ENCODE results near the gene CUBN. TPM values are rescaled to one million over a fixed set of nuclear protein-coding genes. Genes with fewer than 3 reads are reported as not detected.
A peak's percentile ranks its signal among the peaks of the same experiment; 100 is the strongest.

Gene CUBN
- total RNA-seq, 4 donors from 2014 or later = 0.27 to 3.6 (median 0.96) TPM

DNA sequence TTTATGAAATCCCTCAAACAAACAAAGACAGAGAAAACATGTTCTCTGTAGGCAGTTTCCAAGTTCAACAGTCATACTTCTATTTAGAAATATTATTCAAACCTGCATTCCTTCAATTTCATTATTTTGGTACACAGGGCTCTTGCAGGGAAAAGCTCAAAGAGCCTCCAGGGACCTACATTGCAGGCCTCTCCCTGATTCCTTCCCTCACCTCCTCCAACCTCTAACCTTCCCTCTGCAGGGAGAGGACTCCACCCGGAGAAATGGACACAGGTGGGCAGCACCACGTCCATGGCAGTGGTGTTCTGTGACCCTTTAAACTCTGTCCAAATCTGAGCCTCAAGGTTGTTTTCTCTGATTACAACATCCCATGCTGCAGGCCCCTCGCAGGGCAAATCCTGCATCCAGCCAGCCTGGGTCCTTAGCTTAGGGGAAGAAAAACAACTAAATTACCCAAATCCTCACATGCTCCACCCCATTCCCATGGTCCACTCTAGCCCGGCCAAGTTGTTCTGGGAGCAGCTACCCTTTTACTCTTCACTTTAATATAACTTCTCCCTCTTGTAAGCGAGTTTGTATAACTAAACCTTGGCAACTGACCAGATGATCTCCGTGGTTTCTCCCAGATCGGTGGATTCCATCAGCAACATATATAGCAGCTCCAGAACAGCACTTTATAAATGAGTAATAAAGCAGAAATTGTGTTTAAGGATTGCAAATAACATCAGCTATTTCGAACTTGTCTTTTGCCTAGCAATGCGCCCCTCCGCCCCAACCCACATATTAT is 129.8 kb downstream of the CUBN start:
- ATAC-seq (peak; percentile 35 to 36), DNase-seq (peak in 1 of 2 donors; percentile 20)
- Histone ChIP-seq H3K36me3 (no peaks in the 10 kb centered on the region), H3K4me1 (peaks cover 0 to 3% of the 10 kb centered on the region in 2 donors), H3K4me3 (no peak overlapping the region), H3K27me3 (no peaks in the 10 kb centered on the region), H3K27ac (peak overlapping the region; percentile 24 to 65 (median 48)), H3K9me3 (no peaks in the 10 kb centered on the region)
- TF ChIP-seq CTCF (IDR thresholded peaks at IDR 0.05 in 4 of 5, conservative IDR thresholded peaks at IDR 0.05 in 1 of 5) (no peak), POLR2A (IDR thresholded peaks at IDR 0.05) (no peak)
- in situ Hi-C loops (cut with MboI; ENCODE audit: low sequenced_read_pairs in 4 of 4) (no loop called here), intact Hi-C loops (cut with DNase I; ENCODE audit: low total_unique reads) (loop anchor here (5.0 kb wide), 3 partner anchors 37 to 227 kb away; partner anchors contain the start of gene VIM)

- ATAC-seq (no peak), DNase-seq (no peak)
- in situ Hi-C loops (cut with MboI; ENCODE audit: low sequenced_read_pairs in 4 of 4) (no loop called here), intact Hi-C loops (cut with DNase I; ENCODE audit: low total_unique reads) (no loop called here)
- Histone ChIP-seq H3K27me3 (peaks cover 0 to 3% (median 0%) of the 10 kb centered on the region in 3 donors), H3K4me3 (no peak overlapping the region), H3K9me3 (no peaks in the 10 kb centered on the region), H3K36me3 (no peaks in the 10 kb centered on the region), H3K27ac (peak overlapping the region in 3 of 4 donors; percentile 35 to 57 (median 51)), H3K4me1 (no peaks in the 10 kb centered on the region)
- TF ChIP-seq POLR2A (IDR thresholded peaks at IDR 0.05) = no peak
- no peak for TF ChIP-seq CTCF (IDR thresholded peaks at IDR 0.05 in 4 of 5, conservative IDR thresholded peaks at IDR 0.05 in 1 of 5)
Measured at GRCh38 chr10:16996530-16996964, 133.1 kb downstream of the CUBN start.

GRCh38 chr10:16995867-16996529 is 133.6 kb downstream of the CUBN start:
- intact Hi-C loops (cut with DNase I; ENCODE audit: low total_unique reads) = no loop called here
- Histone ChIP-seq H3K27me3 (peaks cover 0 to 3% (median 0%) of the 10 kb centered on the region in 3 donors), H3K4me1 (no peaks in the 10 kb centered on the region), H3K27ac (peak overlapping the region in 1 of 4 donors; percentile 51), H3K4me3 (no peak overlapping the region), H3K36me3 (no peaks in the 10 kb centered on the region), H3K9me3 (no peaks in the 10 kb centered on the region)
- ATAC-seq (no peak), DNase-seq (no peak)
- TF ChIP-seq POLR2A (IDR thresholded peaks at IDR 0.05) = no peak
- in situ Hi-C loops (cut with MboI; ENCODE audit: low sequenced_read_pairs in 4 of 4) = no loop called here

DNA sequence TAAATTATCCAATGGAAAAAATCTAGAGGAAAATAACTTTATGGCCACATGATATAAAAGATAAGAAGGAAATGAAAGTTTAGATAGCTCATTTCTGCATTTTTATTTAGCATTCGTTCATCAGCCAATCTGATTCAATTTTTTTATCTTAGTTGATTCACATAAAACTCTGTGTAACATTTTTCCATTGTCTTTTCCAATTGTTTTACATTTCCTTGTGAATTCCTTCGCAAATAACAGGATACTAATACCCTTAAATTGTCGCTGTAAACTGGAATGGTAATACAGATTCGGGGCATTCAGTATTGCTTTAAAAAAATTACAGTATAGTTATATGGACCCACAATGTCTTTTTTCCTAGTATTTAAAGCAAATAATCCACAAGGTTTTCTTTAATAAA is 136.4 kb downstream of the CUBN start:
- DNase-seq (no peak), ATAC-seq (no peak)
- no peak overlapping the region for H3K4me3 ChIP-seq
- no peaks in the 10 kb centered on the region for H3K4me1 ChIP-seq
- TF ChIP-seq CTCF (IDR thresholded peaks at IDR 0.05 in 4 of 5, conservative IDR thresholded peaks at IDR 0.05 in 1 of 5) (no peak), POLR2A (IDR thresholded peaks at IDR 0.05) (no peak)
- H3K9me3 ChIP-seq = no peaks in the 10 kb centered on the region
- H3K36me3 ChIP-seq = no peaks in the 10 kb centered on the region
- H3K27me3 ChIP-seq = peaks cover 0 to 3% (median 0%) of the 10 kb centered on the region in 3 donors
- no peak overlapping the region for H3K27ac ChIP-seq
- intact Hi-C loops (cut with DNase I; ENCODE audit: low total_unique reads) = loop anchor here (5.0 kb wide), 1 partner anchor 39 kb away; no protein-coding TSS in a partner anchor
- in situ Hi-C loops (cut with MboI; ENCODE audit: low sequenced_read_pairs in 4 of 4) = no loop called here

GRCh38 chr10:16992611-16993119 is 136.9 kb downstream of the CUBN start:
- DNase-seq (no peak), ATAC-seq (no peak)
- H3K9me3 ChIP-seq = no peaks in the 10 kb centered on the region
- no peaks in the 10 kb centered on the region for H3K36me3 ChIP-seq
- no peak overlapping the region for H3K27ac ChIP-seq
- intact Hi-C loops (cut with DNase I; ENCODE audit: low total_unique reads) = loop anchor here (5.0 kb wide), 1 partner anchor 40 kb away; no protein-coding TSS in a partner anchor
- TF ChIP-seq CTCF (IDR thresholded peaks at IDR 0.05 in 4 of 5, conservative IDR thresholded peaks at IDR 0.05 in 1 of 5) (no peak), POLR2A (IDR thresholded peaks at IDR 0.05) (no peak)
- H3K4me3 ChIP-seq = no peak overlapping the region
- peaks cover 0 to 3% (median 0%) of the 10 kb centered on the region in 3 donors for H3K27me3 ChIP-seq
- no peaks in the 10 kb centered on the region for H3K4me1 ChIP-seq
- in situ Hi-C loops (cut with MboI; ENCODE audit: low sequenced_read_pairs in 4 of 4) = no loop called here

All from gastrocnemius medialis (tissue), 4 donors.